Upper lobe of left lung (tissue), 6 donors: Measurements from ENCODE around the gene TKFC. TPM values are rescaled to one million over a fixed set of nuclear protein-coding genes. Genes with fewer than 3 reads are reported as not detected.

Experiments
- ATAC-seq, 2 donors: fragments of 200-7000 bp; cut with Tn5 transposase; one replicate each; pipeline ENCODE4 v1.9.1; 2022; ENCODE audit warnings: mild to moderate bottlenecking in 2 of 2, moderate library complexity in 2 of 2; ENCODE audit not compliant: low FRiP score in 2 of 2
- DNase-seq, 2 donors: peaks; one replicate each; pipeline ENCODE4 v3.0.0-alpha.2; 2019 to 2020
- H3K27ac ChIP-seq, 4 donors: fragments of 200-600 bp; sonication (generic); one replicate each; pipeline ENCODE4 v1.5.1; 2016 to 2019
- H3K27me3 ChIP-seq, 4 donors: fragments of 200-600 bp; sonication (generic); one replicate each; pipeline ENCODE4 v1.5.1; 2017 to 2019
- H3K36me3 ChIP-seq, 4 donors: fragments of 200-600 bp; sonication (generic); one replicate each; pipeline ENCODE4 v1.5.1; 2016 to 2019
- H3K4me1 ChIP-seq, 4 donors: fragments of 200-600 bp; sonication (generic); one replicate each; pipeline ENCODE4 v1.5.1; 2018 to 2019
- H3K4me3 ChIP-seq, 4 donors: fragments of 200-600 bp; sonication (generic); one replicate each; pipeline ENCODE4 v1.5.1; 2017 to 2019; ENCODE audit warnings: mild to moderate bottlenecking in 2 of 4, moderate library complexity in 1 of 4
- H3K9me3 ChIP-seq, 4 donors: fragments of 200-600 bp; sonication (generic); one replicate each; pipeline ENCODE4 v1.5.1; 2018 to 2019
- EP300 ChIP-seq, 4 donors: sonication (generic); formaldehyde crosslinking; IDR thresholded peaks; one replicate each; pipeline ENCODE4 v1.5.1; 2017; ENCODE audit warnings: antibody characterized with exemption in 4 of 4, control low read depth in 2 of 4
- POLR2A ChIP-seq, 4 donors: fragments of 450-650 bp; IDR thresholded peaks; one replicate each; pipeline ENCODE4 v1.5.1; 2016 to 2017; ENCODE audit warnings: antibody characterized with exemption in 4 of 4, mild to moderate bottlenecking in 2 of 4
- POLR2AphosphoS5 ChIP-seq, 2 donors: sonication (generic); formaldehyde crosslinking; IDR thresholded peaks; one replicate each; pipeline ENCODE4 v1.5.1; 2017; ENCODE audit warnings: antibody characterized with exemption in 2 of 2
- WGBS, 2 donors: methylation state at CpG; one replicate each; pipeline ENCODE4 v1.1.5; 2017 to 2018; 5-methylcytosine and 5-hydroxymethylcytosine counted together
- total RNA-seq, 6 donors: library from RNA; depleted of rRNA in 4 of 6; stranded (reverse); fragments of >200 nt in 4 of 6; gene quantifications; one replicate each; pipeline versions ENCODE4 v1.1.0 to v1.2.1, GENCODE V29; 2016 to 2021
- TF ChIP-seq, protein P1 (sequence below), 6 experiments: fragments of 450-650 bp in 4 of 6; fragments of 200-600 bp in 2 of 6; sonication (generic) in 2 of 6; IDR thresholded peaks; one replicate each; pipeline ENCODE4 v1.5.1; 2016 to 2019; ENCODE audit warnings: antibody characterized with exemption in 6 of 6
- donor health status: DM: no; HTN: no; CAD: no; lungs with moderate emphysema.
- donor health status: DM: no; HTN: yes; CAD: no; lungs with severe emphysema.

The TKFC gene
- total RNA-seq, 6 donors from 2014 or later, result 26.4 to 75.4 (median 36.1) TPM

DNA sequence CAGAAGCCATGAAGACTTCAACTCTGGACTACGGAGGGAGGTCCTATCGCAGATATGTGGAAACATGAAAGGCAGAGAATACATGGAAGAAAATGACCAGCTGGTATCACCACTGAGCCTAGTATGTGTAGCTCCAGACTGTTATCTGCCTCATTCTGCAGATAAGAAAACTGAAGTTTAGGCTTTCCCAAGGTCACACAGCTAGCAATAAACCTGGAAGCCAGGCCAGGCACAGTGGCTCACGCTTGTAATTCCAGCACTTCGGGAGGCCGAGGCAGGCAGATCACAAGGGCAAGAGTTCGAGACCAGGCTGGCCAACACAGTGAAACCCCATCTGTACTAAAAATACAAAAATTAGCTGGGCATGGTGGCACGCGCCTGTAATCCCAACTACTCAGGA lies 22.3 kb upstream of the TKFC start:
- 94 to 96% methylated on average over 8 of the region's 8 CpGs for WGBS, 2 donors
- Histone ChIP-seq H3K4me3 (no peak overlapping the region), H3K9me3 (no peaks in the 10 kb centered on the region), H3K4me1 (no peaks in the 10 kb centered on the region), H3K27ac (no peak overlapping the region), H3K36me3 (peaks cover 67 to 100% (median 95%) of the 10 kb centered on the region in 4 donors), H3K27me3 (no peaks in the 10 kb centered on the region)
- ATAC-seq (no peak), DNase-seq (no peak)
- TF ChIP-seq, protein P1, sequence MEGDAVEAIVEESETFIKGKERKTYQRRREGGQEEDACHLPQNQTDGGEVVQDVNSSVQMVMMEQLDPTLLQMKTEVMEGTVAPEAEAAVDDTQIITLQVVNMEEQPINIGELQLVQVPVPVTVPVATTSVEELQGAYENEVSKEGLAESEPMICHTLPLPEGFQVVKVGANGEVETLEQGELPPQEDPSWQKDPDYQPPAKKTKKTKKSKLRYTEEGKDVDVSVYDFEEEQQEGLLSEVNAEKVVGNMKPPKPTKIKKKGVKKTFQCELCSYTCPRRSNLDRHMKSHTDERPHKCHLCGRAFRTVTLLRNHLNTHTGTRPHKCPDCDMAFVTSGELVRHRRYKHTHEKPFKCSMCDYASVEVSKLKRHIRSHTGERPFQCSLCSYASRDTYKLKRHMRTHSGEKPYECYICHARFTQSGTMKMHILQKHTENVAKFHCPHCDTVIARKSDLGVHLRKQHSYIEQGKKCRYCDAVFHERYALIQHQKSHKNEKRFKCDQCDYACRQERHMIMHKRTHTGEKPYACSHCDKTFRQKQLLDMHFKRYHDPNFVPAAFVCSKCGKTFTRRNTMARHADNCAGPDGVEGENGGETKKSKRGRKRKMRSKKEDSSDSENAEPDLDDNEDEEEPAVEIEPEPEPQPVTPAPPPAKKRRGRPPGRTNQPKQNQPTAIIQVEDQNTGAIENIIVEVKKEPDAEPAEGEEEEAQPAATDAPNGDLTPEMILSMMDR (IDR thresholded peaks at IDR 0.05), result no peak
- TF ChIP-seq POLR2AphosphoS5 (IDR thresholded peaks at IDR 0.05) (no peak), EP300 (IDR thresholded peaks at IDR 0.05) (no peak), POLR2A (IDR thresholded peaks at IDR 0.05) (no peak)

GRCh38 chr11:61315260-61315659 lies 17.8 kb upstream of the TKFC start:
- H3K36me3 ChIP-seq, result peaks cover 47 to 100% (median 86%) of the 10 kb centered on the region in 4 donors
- TF ChIP-seq EP300 (IDR thresholded peaks at IDR 0.05), result no peak
- no peak for TF ChIP-seq POLR2A (IDR thresholded peaks at IDR 0.05)
- TF ChIP-seq POLR2AphosphoS5 (IDR thresholded peaks at IDR 0.05), result no peak
- TF ChIP-seq, protein P1 (IDR thresholded peaks at IDR 0.05), result no peak
- ATAC-seq (no peak), DNase-seq (no peak)
- no peaks in the 10 kb centered on the region for H3K9me3 ChIP-seq
- no peaks in the 10 kb centered on the region for H3K4me1 ChIP-seq
- H3K27ac ChIP-seq, result no peak overlapping the region
- 87 to 95% methylated on average over 2 of the region's 2 CpGs for WGBS, 2 donors
- no peak overlapping the region for H3K4me3 ChIP-seq
- no peaks in the 10 kb centered on the region for H3K27me3 ChIP-seq

DNA sequence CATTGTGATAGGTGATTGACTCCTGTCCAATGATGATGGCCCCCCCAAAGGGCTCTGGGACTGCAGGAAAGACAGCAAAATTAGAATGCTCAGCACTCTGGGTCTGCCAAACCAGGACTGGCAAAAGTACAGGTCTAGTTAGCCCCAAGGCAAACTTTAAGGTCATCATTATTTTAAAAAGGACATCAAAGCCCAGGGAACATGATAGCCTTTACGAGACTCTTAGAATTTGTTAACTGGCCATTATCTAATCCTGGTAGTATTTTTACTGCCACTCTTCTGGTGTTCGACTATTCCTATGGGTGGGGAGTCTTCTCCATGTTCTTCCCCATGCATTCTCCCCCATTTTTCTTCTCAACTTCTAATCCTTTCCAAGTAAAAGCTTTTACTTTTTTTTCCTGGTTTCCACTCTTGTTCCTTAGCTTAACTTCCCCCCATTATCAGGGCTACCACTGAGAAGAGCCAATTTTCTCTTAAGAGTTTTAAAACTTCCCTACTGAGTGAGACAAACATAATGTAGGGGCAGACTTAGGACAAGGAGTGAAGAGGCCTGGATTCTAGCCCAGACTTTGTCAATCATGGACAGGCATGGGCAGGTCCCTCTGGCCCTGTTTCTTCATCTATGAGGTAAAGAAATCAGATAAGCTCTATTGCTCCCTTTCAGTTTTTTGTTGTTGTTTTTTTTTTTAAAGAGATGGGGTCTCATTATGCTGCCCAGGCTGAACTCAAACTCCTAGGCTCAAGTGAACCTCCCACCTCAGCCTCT lies 7.2 kb upstream of the TKFC start:
- no peak overlapping the region for H3K4me3 ChIP-seq
- H3K27ac ChIP-seq, result no peak overlapping the region
- peaks cover 28 to 92% (median 73%) of the 10 kb centered on the region in 4 donors for H3K36me3 ChIP-seq
- no peak for ATAC-seq
- no peaks in the 10 kb centered on the region for H3K27me3 ChIP-seq
- H3K4me1 ChIP-seq, result peaks cover 0 to 6% (median 2%) of the 10 kb centered on the region in 4 donors
- no peak for TF ChIP-seq POLR2AphosphoS5 (IDR thresholded peaks at IDR 0.05)
- no peak for TF ChIP-seq POLR2A (IDR thresholded peaks at IDR 0.05)
- TF ChIP-seq, protein P1 (IDR thresholded peaks at IDR 0.05), result no peak
- no peak for TF ChIP-seq EP300 (IDR thresholded peaks at IDR 0.05)
- no peaks in the 10 kb centered on the region for H3K9me3 ChIP-seq
- DNase-seq, result no peak
- 88 to 95% methylated on average over 2 of the region's 2 CpGs for WGBS, 2 donors

- ATAC-seq (no peak), DNase-seq (no peak)
- TF ChIP-seq, protein P1 (IDR thresholded peaks at IDR 0.05), result no peak
- no peak for TF ChIP-seq POLR2A (IDR thresholded peaks at IDR 0.05)
- TF ChIP-seq POLR2AphosphoS5 (IDR thresholded peaks at IDR 0.05), result no peak
- TF ChIP-seq EP300 (IDR thresholded peaks at IDR 0.05), result no peak
- H3K9me3 ChIP-seq, result no peaks in the 10 kb centered on the region
- H3K36me3 ChIP-seq, result peaks cover 24 to 74% (median 54%) of the 10 kb centered on the region in 4 donors
- H3K27ac ChIP-seq, result no peak overlapping the region
- H3K4me1 ChIP-seq, result peaks cover 12 to 21% (median 17%) of the 10 kb centered on the region in 4 donors
- H3K4me3 ChIP-seq, result no peak overlapping the region
- H3K27me3 ChIP-seq, result no peaks in the 10 kb centered on the region
These were observed 5.4 kb upstream of the TKFC start for GRCh38 chr11:61327669-61328071.

- TF ChIP-seq POLR2A (IDR thresholded peaks at IDR 0.05), result no peak
- TF ChIP-seq EP300 (IDR thresholded peaks at IDR 0.05), result no peak
- no peak for TF ChIP-seq POLR2AphosphoS5 (IDR thresholded peaks at IDR 0.05)
- TF ChIP-seq, protein P1 (IDR thresholded peaks at IDR 0.05), result no peak
- Histone ChIP-seq H3K4me1 (peaks cover 13 to 21% (median 17%) of the 10 kb centered on the region in 4 donors), H3K27me3 (no peaks in the 10 kb centered on the region), H3K27ac (no peak overlapping the region), H3K4me3 (no peak overlapping the region), H3K36me3 (peaks cover 17 to 67% (median 47%) of the 10 kb centered on the region in 4 donors), H3K9me3 (no peaks in the 10 kb centered on the region)
- 90 to 91% methylated on average over 9 of the region's 9 CpGs for WGBS, 2 donors
- DNase-seq (no peak), ATAC-seq (no peak)
These were observed 4.7 kb upstream of the TKFC start for GRCh38 chr11:61328351-61328750.
